ENCODE results near the gene DNM3. TPM values are rescaled to one million over a fixed set of nuclear protein-coding genes. Genes with fewer than 3 reads are reported as not detected.
"Not testable (repeated sequence)": the region's sequence is repeated elsewhere in the genome, so short reads cannot be mapped to it uniquely, and the experiment has no call there.

The DNM3 gene
- total and polyA plus RNA-seq, 9 donors = 2.2 to 7.0 (median 3.9) TPM

GRCh38 chr1:172041102-172041501 is 199.8 kb downstream of the DNM3 start:
- Histone ChIP-seq H3K9me3 (replicated peaks; ENCODE audit: control insufficient read depth, low read depth, low read length) (no peaks in the 10 kb centered on the region), H3K36me3 (ENCODE audit: control insufficient read depth, insufficient read depth, low read length) (no peaks in the 10 kb centered on the region), H3K4me1 (ENCODE audit: control insufficient read depth, insufficient read depth, low read length) (no peaks in the 10 kb centered on the region), H3K27me3 (ENCODE audit: control insufficient read depth, insufficient read depth, low read length) (no peaks in the 10 kb centered on the region), H3K27ac (ENCODE audit: low read length) (no peak overlapping the region), H3K4me3 (ENCODE audit: low read length) (no peak overlapping the region)
- DNase-seq = no peak

GRCh38 chr1:172041742-172042141 is 200.4 kb downstream of the DNM3 start:
- no CpG with 5 or more reads among the region's 2 CpGs for WGBS (ENCODE audit: insufficient coverage)
- Histone ChIP-seq H3K27ac (ENCODE audit: low read length) (peak overlapping the region; percentile 43), H3K4me3 (ENCODE audit: low read length) (no peak overlapping the region), H3K9me3 (replicated peaks; ENCODE audit: control insufficient read depth, low read depth, low read length) (no peaks in the 10 kb centered on the region), H3K36me3 (ENCODE audit: control insufficient read depth, insufficient read depth, low read length) (no peaks in the 10 kb centered on the region), H3K4me1 (ENCODE audit: control insufficient read depth, insufficient read depth, low read length) (no peaks in the 10 kb centered on the region), H3K27me3 (ENCODE audit: control insufficient read depth, insufficient read depth, low read length) (no peaks in the 10 kb centered on the region)
- DNase-seq = peak; percentile 86

DNA sequence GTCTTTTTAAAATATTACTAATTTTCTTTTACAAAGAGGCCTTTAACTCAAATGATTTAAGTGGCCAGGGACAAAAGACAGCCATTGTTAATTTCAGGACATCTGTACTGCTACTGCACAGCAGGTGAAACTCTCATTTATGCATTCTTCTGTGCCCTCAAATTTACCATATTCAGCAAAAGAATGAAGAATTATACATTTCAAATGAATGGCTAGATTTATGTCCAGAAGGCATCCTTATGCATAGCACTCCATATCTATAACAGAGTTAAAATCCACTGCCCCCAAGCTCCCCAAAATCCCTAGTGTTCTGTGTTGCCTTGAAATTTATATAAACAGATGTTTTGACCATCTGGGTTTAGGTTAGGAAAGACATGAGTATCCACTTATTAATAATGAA is 202.6 kb downstream of the DNM3 start:
- no peaks in the 10 kb centered on the region for H3K36me3 ChIP-seq (ENCODE audit: control insufficient read depth, insufficient read depth, low read length)
- H3K9me3 ChIP-seq (replicated peaks; ENCODE audit: control insufficient read depth, low read depth, low read length) = no peaks in the 10 kb centered on the region
- no peak for DNase-seq
- H3K27ac ChIP-seq (ENCODE audit: low read length) = no peak overlapping the region
- no peaks in the 10 kb centered on the region for H3K27me3 ChIP-seq (ENCODE audit: control insufficient read depth, insufficient read depth, low read length)
- H3K4me1 ChIP-seq (ENCODE audit: control insufficient read depth, insufficient read depth, low read length) = no peaks in the 10 kb centered on the region
- H3K4me3 ChIP-seq (ENCODE audit: low read length) = no peak overlapping the region

DNA sequence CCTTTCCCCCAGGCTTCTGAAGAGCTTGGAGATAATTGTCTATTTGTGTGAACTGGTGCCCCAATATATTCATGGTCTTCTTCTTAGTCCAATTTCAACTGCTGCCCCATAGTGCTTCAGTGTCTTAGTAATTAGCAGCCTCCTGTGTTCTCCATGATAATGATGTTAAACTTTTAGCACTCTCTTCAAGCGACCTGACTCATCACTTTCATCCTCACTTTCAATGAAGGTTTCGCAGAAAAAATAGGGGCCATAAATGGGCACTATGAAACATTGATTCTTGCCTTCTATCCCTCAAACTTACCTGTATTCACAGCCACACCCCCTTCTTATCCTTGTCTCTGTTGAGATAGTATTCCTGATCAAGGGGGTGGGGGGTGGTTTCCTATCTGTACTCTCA is 210.6 kb downstream of the DNM3 start:
- Histone ChIP-seq H3K36me3 (ENCODE audit: control insufficient read depth, insufficient read depth, low read length) (no peaks in the 10 kb centered on the region), H3K4me1 (ENCODE audit: control insufficient read depth, insufficient read depth, low read length) (no peaks in the 10 kb centered on the region), H3K27me3 (ENCODE audit: control insufficient read depth, insufficient read depth, low read length) (no peaks in the 10 kb centered on the region), H3K27ac (ENCODE audit: low read length) (no peak overlapping the region), H3K4me3 (ENCODE audit: low read length) (no peak overlapping the region), H3K9me3 (replicated peaks; ENCODE audit: control insufficient read depth, low read depth, low read length) (no peaks in the 10 kb centered on the region)
- no CpG with 5 or more reads among the region's 2 CpGs for WGBS (ENCODE audit: insufficient coverage)
- DNase-seq = no peak

- WGBS (ENCODE audit: insufficient coverage) = no CpG with 5 or more reads among the region's 1 CpG
- H3K27me3 ChIP-seq (ENCODE audit: control insufficient read depth, insufficient read depth, low read length) = no peaks in the 10 kb centered on the region
These were observed 212.9 kb downstream of the DNM3 start for GRCh38 chr1:172054172-172054571.

GRCh38 chr1:172055816-172056419 is 214.6 kb downstream of the DNM3 start:
- not testable (repeated sequence) for H3K27me3 ChIP-seq (ENCODE audit: control insufficient read depth, insufficient read depth, low read length); DNase-seq; H3K4me1 ChIP-seq (ENCODE audit: control insufficient read depth, insufficient read depth, low read length); H3K4me3 ChIP-seq (ENCODE audit: low read length); H3K9me3 ChIP-seq (replicated peaks; ENCODE audit: control insufficient read depth, low read depth, low read length); H3K27ac ChIP-seq (ENCODE audit: low read length); H3K36me3 ChIP-seq (ENCODE audit: control insufficient read depth, insufficient read depth, low read length)
- 94% methylated on average over 18 of the region's 23 CpGs for WGBS (ENCODE audit: insufficient coverage)

More at GRCh38 chr1:172054172-172054571, 212.9 kb downstream of the DNM3 start:
- Histone ChIP-seq H3K36me3 (ENCODE audit: control insufficient read depth, insufficient read depth, low read length) (no peaks in the 10 kb centered on the region), H3K27ac (ENCODE audit: low read length) (no peak overlapping the region), H3K4me3 (ENCODE audit: low read length) (no peak overlapping the region), H3K9me3 (replicated peaks; ENCODE audit: control insufficient read depth, low read depth, low read length) (no peaks in the 10 kb centered on the region), H3K4me1 (ENCODE audit: control insufficient read depth, insufficient read depth, low read length) (no peaks in the 10 kb centered on the region)
- DNase-seq = no peak

DNA sequence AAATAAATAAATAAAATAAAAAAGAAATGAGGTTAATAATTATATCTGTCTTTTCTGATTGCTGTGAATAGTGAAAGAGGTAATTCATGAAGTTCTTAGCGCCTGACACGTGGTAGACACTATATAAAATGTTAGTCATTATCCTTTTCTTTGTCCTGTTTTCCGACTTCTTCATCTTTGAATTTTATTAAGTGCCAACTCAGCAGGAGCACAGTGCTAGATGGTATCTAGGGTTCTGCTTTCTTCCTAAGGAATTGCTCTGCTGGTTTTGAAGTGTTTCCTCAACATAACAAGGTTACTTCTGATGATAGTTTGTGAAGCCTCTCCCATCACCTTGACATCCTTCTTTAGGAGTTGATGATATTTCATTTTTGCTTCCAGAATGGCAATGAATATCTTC is 227.0 kb downstream of the DNM3 start:
- no peak overlapping the region for H3K4me3 ChIP-seq (ENCODE audit: low read length)
- peak overlapping the region; percentile 74 for H3K27ac ChIP-seq (ENCODE audit: low read length)
- H3K4me1 ChIP-seq (ENCODE audit: control insufficient read depth, insufficient read depth, low read length) = peaks cover 12% of the 10 kb centered on the region
- DNase-seq = no peak
- WGBS (ENCODE audit: insufficient coverage) = no CpG with 5 or more reads among the region's 3 CpGs
- no peaks in the 10 kb centered on the region for H3K9me3 ChIP-seq (replicated peaks; ENCODE audit: control insufficient read depth, low read depth, low read length)
- H3K36me3 ChIP-seq (ENCODE audit: control insufficient read depth, insufficient read depth, low read length) = no peaks in the 10 kb centered on the region
- H3K27me3 ChIP-seq (ENCODE audit: control insufficient read depth, insufficient read depth, low read length) = no peaks in the 10 kb centered on the region

- Histone ChIP-seq H3K27ac (ENCODE audit: low read length) (peak overlapping the region; percentile 74), H3K36me3 (ENCODE audit: control insufficient read depth, insufficient read depth, low read length) (no peaks in the 10 kb centered on the region), H3K27me3 (ENCODE audit: control insufficient read depth, insufficient read depth, low read length) (no peaks in the 10 kb centered on the region), H3K4me1 (ENCODE audit: control insufficient read depth, insufficient read depth, low read length) (peaks cover 12% of the 10 kb centered on the region), H3K4me3 (ENCODE audit: low read length) (no peak overlapping the region), H3K9me3 (replicated peaks; ENCODE audit: control insufficient read depth, low read depth, low read length) (no peaks in the 10 kb centered on the region)
- DNase-seq = no peak
These were observed 227.8 kb downstream of the DNM3 start for GRCh38 chr1:172069051-172069450.

DNA sequence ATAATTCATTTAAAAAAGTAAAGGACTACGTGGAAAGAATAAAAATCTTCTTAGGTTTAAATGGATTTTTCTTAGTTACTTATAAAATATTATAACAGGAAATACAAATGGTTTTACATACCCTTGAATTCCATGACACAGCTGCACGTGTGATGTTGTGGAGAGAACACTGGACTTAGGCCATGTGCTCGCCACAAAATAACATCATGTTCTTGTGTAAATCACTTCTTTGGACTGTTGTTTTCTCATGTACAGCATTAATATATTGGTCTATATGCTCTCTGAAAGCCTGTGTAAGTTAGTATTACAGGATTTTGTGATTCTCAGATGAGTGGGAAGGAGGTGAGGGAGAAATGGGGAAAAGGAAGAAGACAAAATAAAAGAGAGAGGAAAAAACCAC is 228.2 kb downstream of the DNM3 start:
- peak; percentile 95 for DNase-seq
- Histone ChIP-seq H3K27me3 (ENCODE audit: control insufficient read depth, insufficient read depth, low read length) (no peaks in the 10 kb centered on the region), H3K4me1 (ENCODE audit: control insufficient read depth, insufficient read depth, low read length) (peaks cover 12% of the 10 kb centered on the region), H3K36me3 (ENCODE audit: control insufficient read depth, insufficient read depth, low read length) (no peaks in the 10 kb centered on the region), H3K4me3 (ENCODE audit: low read length) (no peak overlapping the region), H3K9me3 (replicated peaks; ENCODE audit: control insufficient read depth, low read depth, low read length) (no peaks in the 10 kb centered on the region), H3K27ac (ENCODE audit: low read length) (peak overlapping the region; percentile 92)
- WGBS (ENCODE audit: insufficient coverage) = no CpG with 5 or more reads among the region's 3 CpGs

DNA sequence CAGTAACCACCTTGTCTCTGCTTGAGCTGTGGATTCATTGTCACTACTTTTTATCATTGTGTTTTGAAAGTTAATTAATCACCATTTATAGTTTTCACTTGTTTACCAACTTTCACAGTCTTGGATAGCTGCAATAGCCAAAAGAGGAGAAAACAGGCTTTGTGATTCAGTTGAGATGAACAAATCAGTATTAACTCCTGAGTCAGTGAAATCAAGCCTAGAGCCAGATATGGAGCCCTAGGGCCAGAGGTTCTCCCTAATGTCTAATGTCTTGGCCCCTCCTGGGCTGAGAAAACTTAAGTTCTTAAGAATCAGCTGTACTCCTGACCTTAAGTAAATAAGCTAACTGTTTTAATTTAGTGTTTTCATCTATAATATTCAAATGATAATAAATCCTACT is 228.8 kb downstream of the DNM3 start:
- no peak overlapping the region for H3K4me3 ChIP-seq (ENCODE audit: low read length)
- DNase-seq = peak; percentile 57
- no peaks in the 10 kb centered on the region for H3K27me3 ChIP-seq (ENCODE audit: control insufficient read depth, insufficient read depth, low read length)
- H3K27ac ChIP-seq (ENCODE audit: low read length) = peak overlapping the region; percentile 92
- H3K36me3 ChIP-seq (ENCODE audit: control insufficient read depth, insufficient read depth, low read length) = no peaks in the 10 kb centered on the region
- H3K4me1 ChIP-seq (ENCODE audit: control insufficient read depth, insufficient read depth, low read length) = peaks cover 12% of the 10 kb centered on the region
- no peaks in the 10 kb centered on the region for H3K9me3 ChIP-seq (replicated peaks; ENCODE audit: control insufficient read depth, low read depth, low read length)

- peak overlapping the region; percentile 92 for H3K27ac ChIP-seq (ENCODE audit: low read length)
- no peak overlapping the region for H3K4me3 ChIP-seq (ENCODE audit: low read length)
- no peaks in the 10 kb centered on the region for H3K27me3 ChIP-seq (ENCODE audit: control insufficient read depth, insufficient read depth, low read length)
- WGBS (ENCODE audit: insufficient coverage) = no CpG with 5 or more reads among the region's 2 CpGs
- H3K36me3 ChIP-seq (ENCODE audit: control insufficient read depth, insufficient read depth, low read length) = no peaks in the 10 kb centered on the region
- peaks cover 12% of the 10 kb centered on the region for H3K4me1 ChIP-seq (ENCODE audit: control insufficient read depth, insufficient read depth, low read length)
- H3K9me3 ChIP-seq (replicated peaks; ENCODE audit: control insufficient read depth, low read depth, low read length) = no peaks in the 10 kb centered on the region
- DNase-seq = peak; percentile 97
These were observed 230.4 kb downstream of the DNM3 start for GRCh38 chr1:172071746-172072145.

Data from muscle of leg (tissue), 11 donors.